DMS79 treated with DMSO at 0.1 percent for 48 hours (cell line): ENCODE results near the gene DENND1A.

Experiments
- DNase-seq: peaks from one replicate; lab custom pipeline; 2025; lab: John Stamatoyannopoulos, UW

Gene DENND1A

GRCh38 chr9:123370526-123371227 is 559.2 kb downstream of the DENND1A start:
- DNase-seq = no peak

- DNase-seq = no peak
Observed at GRCh38 chr9:123370108-123370507, 559.8 kb downstream of the DENND1A start.

GRCh38 chr9:123369296-123369695 is 560.6 kb downstream of the DENND1A start:
- DNase-seq = no peak

- no peak for DNase-seq
Observed at GRCh38 chr9:123368536-123369153, 561.3 kb downstream of the DENND1A start.

GRCh38 chr9:123368023-123368422 is 561.9 kb downstream of the DENND1A start:
- DNase-seq = no peak

- DNase-seq = no peak
Observed at GRCh38 chr9:123365881-123366528, 563.9 kb downstream of the DENND1A start.

- DNase-seq = no peak
Observed at GRCh38 chr9:123365287-123365880, 564.5 kb downstream of the DENND1A start.

GRCh38 chr9:123364241-123364824 is 565.6 kb downstream of the DENND1A start:
- DNase-seq = no peak

- DNase-seq = no peak
Observed at GRCh38 chr9:123362856-123363255, 567.1 kb downstream of the DENND1A start.

GRCh38 chr9:123361731-123362510 is 568.0 kb downstream of the DENND1A start:
- DNase-seq = no peak

- no peak for DNase-seq
Observed at GRCh38 chr9:123361086-123361730, 568.7 kb downstream of the DENND1A start.

GRCh38 chr9:123360161-123361085 is 569.5 kb downstream of the DENND1A start:
- DNase-seq = no peak

- peak; percentile 10 for DNase-seq
Observed at GRCh38 chr9:123359546-123359945, 570.4 kb downstream of the DENND1A start.

- DNase-seq = no peak
Observed at GRCh38 chr9:123359106-123359505, 570.8 kb downstream of the DENND1A start.

- no peak for DNase-seq
Observed at GRCh38 chr9:123358181-123358905, 571.6 kb downstream of the DENND1A start.

GRCh38 chr9:123357743-123358059 is 572.2 kb downstream of the DENND1A start:
- no peak for DNase-seq

GRCh38 chr9:123356851-123357742 is 572.8 kb downstream of the DENND1A start:
- DNase-seq = no peak

GRCh38 chr9:123355761-123356431 is 574.0 kb downstream of the DENND1A start, which contains the start of gene CRB2:
Gene CRB2, plus strand, starts transcription at chr9:123356197. Its CDS starts 64 bp downstream, at chr9:123356261.
- no peak for DNase-seq
